ENCODE data around the gene PRRT4.

PRRT4 gene

GRCh38 chr7:128389618-128390329, 28.3 kb upstream of the PRRT4 start:
- no peak for TF ChIP-seq POLR2A (IDR thresholded peaks at IDR 0.05; ENCODE audit: low read length)
- TF ChIP-seq GATA1 (IDR thresholded peaks at IDR 0.05; ENCODE audit: low read depth, low read length), result no peak
- no peak for DNase-seq

- DNase-seq, result no peak
- no peak for TF ChIP-seq POLR2A (IDR thresholded peaks at IDR 0.05; ENCODE audit: low read length)
Measured at GRCh38 chr7:128389085-128389617, 27.7 kb upstream of the PRRT4 start.

- TF ChIP-seq GATA1 (IDR thresholded peaks at IDR 0.05; ENCODE audit: low read depth, low read length) (no peak), POLR2A (IDR thresholded peaks at IDR 0.05; ENCODE audit: low read length) (no peak)
- no peak for DNase-seq
Measured at GRCh38 chr7:128388145-128388485, 26.6 kb upstream of the PRRT4 start.

- peak; percentile 51 to 71 for DNase-seq
- TF ChIP-seq GATA1 (IDR thresholded peaks at IDR 0.05; ENCODE audit: low read depth, low read length), result no peak
- no peak for TF ChIP-seq POLR2A (IDR thresholded peaks at IDR 0.05; ENCODE audit: low read length)
Measured at GRCh38 chr7:128387216-128388144, 26.0 kb upstream of the PRRT4 start.

GRCh38 chr7:128385988-128386925, 24.8 kb upstream of the PRRT4 start:
- no peak for DNase-seq
- TF ChIP-seq POLR2A (IDR thresholded peaks at IDR 0.05; ENCODE audit: low read length) (no peak), GATA1 (IDR thresholded peaks at IDR 0.05; ENCODE audit: low read depth, low read length) (no peak)

- DNase-seq, result no peak
- no peak for TF ChIP-seq POLR2A (IDR thresholded peaks at IDR 0.05; ENCODE audit: low read length)
- TF ChIP-seq GATA1 (IDR thresholded peaks at IDR 0.05; ENCODE audit: low read depth, low read length), result no peak
Measured at GRCh38 chr7:128384726-128385125, 23.2 kb upstream of the PRRT4 start.

- DNase-seq, result no peak
- no peak for TF ChIP-seq GATA1 (IDR thresholded peaks at IDR 0.05; ENCODE audit: low read depth, low read length)
Measured at GRCh38 chr7:128383776-128384175, 22.3 kb upstream of the PRRT4 start.

GRCh38 chr7:128381161-128381821, 19.8 kb upstream of the PRRT4 start:
- DNase-seq, result peak; percentile 47 to 64

GRCh38 chr7:128380483-128381106, 19.1 kb upstream of the PRRT4 start:
- DNase-seq, result no peak
- TF ChIP-seq GATA1 (IDR thresholded peaks at IDR 0.05; ENCODE audit: low read depth, low read length) (no peak), POLR2A (IDR thresholded peaks at IDR 0.05; ENCODE audit: low read length) (no peak)

More at GRCh38 chr7:128381161-128381821, 19.8 kb upstream of the PRRT4 start:
- no peak for TF ChIP-seq GATA1 (IDR thresholded peaks at IDR 0.05; ENCODE audit: low read depth, low read length)
- TF ChIP-seq POLR2A (IDR thresholded peaks at IDR 0.05; ENCODE audit: low read length), result no peak

GRCh38 chr7:128379900-128380479, 18.5 kb upstream of the PRRT4 start:
- DNase-seq, result no peak
- no peak for TF ChIP-seq POLR2A (IDR thresholded peaks at IDR 0.05; ENCODE audit: low read length)
- TF ChIP-seq GATA1 (IDR thresholded peaks at IDR 0.05; ENCODE audit: low read depth, low read length), result no peak

- TF ChIP-seq GATA1 (IDR thresholded peaks at IDR 0.05; ENCODE audit: low read depth, low read length) (no peak), POLR2A (IDR thresholded peaks at IDR 0.05; ENCODE audit: low read length) (no peak)
- DNase-seq, result no peak
Measured at GRCh38 chr7:128378637-128379036, 17.1 kb upstream of the PRRT4 start.

- TF ChIP-seq POLR2A (IDR thresholded peaks at IDR 0.05; ENCODE audit: low read length) (no peak), GATA1 (IDR thresholded peaks at IDR 0.05; ENCODE audit: low read depth, low read length) (no peak)
- no peak for DNase-seq
Measured at GRCh38 chr7:128376077-128376476, 14.6 kb upstream of the PRRT4 start.
